Mesothelial cell of epicardium (in vitro differentiated cells): ENCODE measurements around the gene TTLL12. TPM values are rescaled to one million over a fixed set of nuclear protein-coding genes. Genes with fewer than 3 reads are reported as not detected.
A peak's percentile ranks its signal among the peaks of the same experiment; 100 is the strongest.

Experiments
- DNase-seq, 2 experiments: peaks; one replicate each; pipeline ENCODE4 v3.0.0; 2021; ENCODE audit warnings: low spot score in 2 of 2; ENCODE audit not compliant: unreplicated experiment in 2 of 2
- H3K27ac Mint-ChIP-seq: 2 replicates; pipeline ENCODE4 v1.8.0; 2021; ENCODE audit warnings: mixed read lengths
- H3K27me3 Mint-ChIP-seq: 2 replicates; pipeline ENCODE4 v1.8.0; 2021; ENCODE audit warnings: low read depth, mixed read lengths
- H3K36me3 Mint-ChIP-seq: 2 replicates; pipeline ENCODE4 v1.8.0; 2021; ENCODE audit warnings: mixed read lengths
- H3K4me1 Mint-ChIP-seq: 2 replicates; pipeline ENCODE4 v1.8.0; 2021; ENCODE audit warnings: mixed read lengths
- H3K4me3 Mint-ChIP-seq: 2 replicates; pipeline ENCODE4 v1.8.0; 2021; ENCODE audit warnings: mild to moderate bottlenecking, moderate library complexity, mixed read lengths
- H3K9me3 Mint-ChIP-seq: 2 replicates; pipeline ENCODE4 v1.8.0; 2021; ENCODE audit warnings: mixed read lengths
- CTCF ChIP-seq: fragments of 200-600 bp; sonication (generic); IDR thresholded peaks from one replicate; pipeline ENCODE4 v1.5.0; 2021; ENCODE audit warnings: antibody characterized with exemption; ENCODE audit not compliant: unreplicated experiment
- total RNA-seq: library from RNA; stranded (reverse); gene quantifications from 3 replicates; pipeline ENCODE4 v1.2.1, GENCODE V29; 2021

The TTLL12 gene
- total RNA-seq, 1 donor from 2014 or later, result 43.5 TPM

DNA sequence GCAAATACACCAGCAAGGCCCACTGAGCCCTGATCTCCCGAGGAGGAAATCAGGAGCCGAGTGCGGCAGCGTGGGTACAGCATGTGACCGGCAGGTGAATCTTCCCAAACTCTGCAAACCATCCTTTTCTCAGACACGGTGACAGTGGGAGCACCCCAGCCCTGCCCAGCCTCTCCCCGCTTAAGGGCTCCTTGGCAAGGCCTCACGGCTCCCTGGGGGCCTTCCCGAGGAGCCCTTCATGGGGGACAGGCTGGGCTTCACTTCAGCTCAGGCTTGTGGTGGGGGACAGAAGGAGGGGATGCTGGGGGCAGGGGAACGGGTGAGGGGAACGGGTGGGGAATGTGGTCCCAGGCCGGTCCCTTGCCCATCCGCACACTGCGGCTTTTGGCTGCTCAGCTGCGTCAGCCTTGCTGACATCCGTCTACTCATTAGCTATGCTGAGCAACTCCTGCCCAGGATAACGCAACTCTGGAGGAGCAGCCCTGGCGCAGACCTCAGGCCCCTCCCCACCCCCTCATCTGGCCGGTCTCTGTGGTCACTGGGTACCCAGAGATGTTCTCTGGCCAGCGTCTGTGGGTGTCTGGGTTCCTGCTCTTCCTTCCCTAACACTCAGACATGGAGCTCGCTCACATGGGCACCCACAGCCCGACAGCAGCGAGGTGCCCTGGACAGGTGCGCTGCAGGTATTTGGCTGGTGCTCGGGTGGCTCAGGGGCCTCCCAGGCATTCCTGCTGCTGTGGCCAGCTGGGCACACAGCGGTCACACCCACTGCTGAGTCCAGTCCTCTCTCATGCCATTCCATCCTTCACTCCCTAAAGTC lies 22.0 kb upstream of the TTLL12 start:
- Mint-ChIP-seq H3K9me3 (no peaks in the 10 kb centered on the region), H3K27me3 (no peaks in the 10 kb centered on the region), H3K4me3 (no peak overlapping the region), H3K27ac (no peak overlapping the region), H3K36me3 (no peaks in the 10 kb centered on the region), H3K4me1 (peaks cover 11% of the 10 kb centered on the region)
- TF ChIP-seq CTCF, result no peak
- no peak for DNase-seq

DNA sequence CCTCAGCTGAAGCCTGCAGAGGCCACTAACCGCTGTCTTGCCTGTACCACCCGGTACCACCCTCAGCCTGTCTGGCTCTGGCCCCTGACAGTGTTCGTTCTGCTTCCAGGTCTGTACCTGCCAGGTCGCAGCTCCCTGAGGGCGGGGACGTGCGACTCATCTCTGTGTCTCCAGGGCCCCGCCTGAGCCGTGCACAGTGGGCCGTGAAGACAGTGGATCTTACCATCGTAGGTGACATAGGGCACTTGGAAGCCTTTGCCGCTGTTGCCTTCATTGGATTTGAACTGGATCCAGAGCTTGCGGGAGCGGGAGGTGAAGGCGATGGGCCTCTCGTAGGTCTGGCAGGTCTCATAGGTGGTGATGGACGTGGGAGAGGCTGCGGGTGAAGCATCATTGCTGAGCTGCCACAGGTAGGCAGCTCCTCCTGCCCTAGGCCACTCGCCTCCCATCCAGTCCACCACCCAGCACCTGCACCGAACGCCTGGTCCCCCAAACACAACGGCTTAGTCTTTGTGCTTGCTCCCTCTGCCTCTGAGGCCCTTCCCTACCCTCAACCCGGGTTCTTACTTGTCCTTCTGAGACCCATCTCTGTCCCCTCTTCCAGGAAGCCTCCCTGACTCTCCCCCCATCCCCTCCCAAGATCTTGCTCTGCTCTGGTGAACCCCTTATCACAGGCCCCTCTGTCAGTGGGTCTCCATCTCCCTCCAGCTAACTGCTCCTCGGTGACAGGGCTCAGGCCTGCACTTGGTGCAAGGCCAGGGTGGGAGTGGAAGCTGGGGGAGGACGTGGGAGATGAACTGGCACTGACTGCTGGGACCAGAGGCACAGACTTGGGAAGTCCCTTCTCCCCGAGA lies 21.1 kb upstream of the TTLL12 start:
- peak overlapping the region; percentile 25 for H3K27ac Mint-ChIP-seq
- H3K36me3 Mint-ChIP-seq, result no peaks in the 10 kb centered on the region
- H3K27me3 Mint-ChIP-seq, result no peaks in the 10 kb centered on the region
- H3K9me3 Mint-ChIP-seq, result no peaks in the 10 kb centered on the region
- no peak for TF ChIP-seq CTCF
- peaks cover 7% of the 10 kb centered on the region for H3K4me1 Mint-ChIP-seq
- H3K4me3 Mint-ChIP-seq, result no peak overlapping the region
- DNase-seq, result no peak

GRCh38 chr22:43207386-43207785 lies 20.5 kb upstream of the TTLL12 start:
- peaks cover 8% of the 10 kb centered on the region for H3K4me1 Mint-ChIP-seq
- no peaks in the 10 kb centered on the region for H3K36me3 Mint-ChIP-seq
- TF ChIP-seq CTCF, result no peak

GRCh38 chr22:43206509-43207161 lies 19.7 kb upstream of the TTLL12 start:
- no peak for DNase-seq

More at GRCh38 chr22:43207386-43207785, 20.5 kb upstream of the TTLL12 start:
- no peaks in the 10 kb centered on the region for H3K9me3 Mint-ChIP-seq
- H3K27ac Mint-ChIP-seq, result peak overlapping the region; percentile 25
- DNase-seq, result no peak
- H3K4me3 Mint-ChIP-seq, result no peak overlapping the region
- H3K27me3 Mint-ChIP-seq, result no peaks in the 10 kb centered on the region

More at GRCh38 chr22:43206509-43207161, 19.7 kb upstream of the TTLL12 start:
- H3K9me3 Mint-ChIP-seq, result no peaks in the 10 kb centered on the region
- no peak overlapping the region for H3K27ac Mint-ChIP-seq
- H3K27me3 Mint-ChIP-seq, result no peaks in the 10 kb centered on the region
- peaks cover 8% of the 10 kb centered on the region for H3K4me1 Mint-ChIP-seq
- H3K36me3 Mint-ChIP-seq, result no peaks in the 10 kb centered on the region
- no peak overlapping the region for H3K4me3 Mint-ChIP-seq
- TF ChIP-seq CTCF, result no peak
